HepG2 (cell line): ENCODE measurements around the gene PROKR1.

ENCODE experiments used
- MAFK ChIP-seq, 2 experiments: IDR thresholded peaks in 1 of 2; conservative IDR thresholded peaks in 1 of 2; 2 replicates each; pipeline ENCODE4 v1.6.1; 2011; ENCODE audit warnings: improper control_type of control experiment in 2 of 2, low read length in 2 of 2
- NFIB ChIP-seq: sonication (generic); formaldehyde crosslinking; IDR thresholded peaks from 2 replicates; pipeline ENCODE4 v1.9.0; 2021; ENCODE audit warnings: missing genetic modification reagents, mild to moderate bottlenecking, borderline replicate concordance
- POLR2A ChIP-seq, 2 experiments: IDR thresholded peaks; 2 replicates each; pipeline ENCODE4 v1.6.1; 2011; ENCODE audit warnings: low read depth in 2 of 2, low read length in 2 of 2, mild to moderate bottlenecking in 1 of 2, moderate library complexity in 1 of 2; ENCODE audit not compliant: insufficient read depth in 1 of 2
- SIN3B ChIP-seq: fragments of 150-350 bp; IDR thresholded peaks from 2 replicates; pipeline ENCODE4 v1.6.1; 2014; ENCODE audit warnings: low read length
- SYNCRIP ChIP-seq: fragments of 200-400 bp; formaldehyde crosslinking; IDR thresholded peaks from 2 replicates; pipeline ENCODE4 v1.6.1; 2018; ENCODE audit warnings: mild to moderate bottlenecking, low read depth, low read length; ENCODE audit not compliant: insufficient read depth
- THYN1 ChIP-seq: sonication (generic); formaldehyde crosslinking; IDR thresholded peaks from 2 replicates; pipeline ENCODE4 v1.8.1; 2023; ENCODE audit warnings: low read depth, mild to moderate bottlenecking, moderate library complexity, missing genetic modification reagents, borderline replicate concordance
- ZNF17 ChIP-seq: sonication (generic); formaldehyde crosslinking; IDR thresholded peaks from 2 replicates; pipeline ENCODE4 v1.5.0; 2020; ENCODE audit warnings: mild to moderate bottlenecking, missing genetic modification reagents
- TF ChIP-seq, protein P1 (sequence below): sonication (generic); formaldehyde crosslinking; IDR thresholded peaks from 2 replicates; pipeline ENCODE4 v1.4.0; 2020; ENCODE audit warnings: missing genetic modification reagents, mild to moderate bottlenecking, borderline replicate concordance
- TF ChIP-seq, protein P2 (sequence below): sonication (generic); formaldehyde crosslinking; IDR thresholded peaks from 2 replicates; pipeline ENCODE4 v1.8.0; 2022; ENCODE audit warnings: low read depth, missing genetic modification reagents
- TF ChIP-seq, protein P3 (sequence below): sonication (generic); formaldehyde crosslinking; IDR thresholded peaks from 2 replicates; pipeline ENCODE4 v1.5.0; 2020; ENCODE audit warnings: mild to moderate bottlenecking, missing genetic modification reagents, moderate library complexity
- TF ChIP-seq, protein P4 (sequence below): sonication (generic); formaldehyde crosslinking; IDR thresholded peaks from 2 replicates; pipeline ENCODE4 v1.5.0; 2020; ENCODE audit warnings: missing genetic modification reagents
- TF ChIP-seq, protein P5 (sequence below): sonication (generic); formaldehyde crosslinking; IDR thresholded peaks from 2 replicates; pipeline ENCODE4 v1.4.0; 2020; ENCODE audit warnings: missing genetic modification reagents

DNA sequence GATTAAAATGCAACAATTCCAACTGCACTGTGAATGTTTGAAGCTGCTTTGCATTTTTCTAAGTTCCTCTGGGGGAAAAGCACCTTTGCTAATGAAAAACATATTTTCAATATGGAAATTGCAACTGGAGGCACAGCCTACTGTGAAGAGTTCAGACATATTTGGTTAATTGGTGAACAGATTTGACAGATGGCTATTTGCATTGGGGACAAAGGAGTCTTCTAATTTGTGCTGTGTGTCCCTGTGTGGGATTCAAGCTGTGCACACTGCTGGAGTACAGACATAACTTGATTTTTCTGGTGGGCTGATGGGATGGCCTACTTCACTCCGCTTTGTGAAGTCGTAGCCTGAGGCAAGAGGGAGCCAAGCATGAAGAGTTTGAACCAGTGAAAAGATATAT is 50.6 kb downstream of the PROKR1 start:
- TF ChIP-seq SIN3B, result no peak
- TF ChIP-seq POLR2A (IDR thresholded peaks at IDR 0.05; ENCODE audit: insufficient read depth in 1 of 2, low read depth in 2 of 2, low read length in 2 of 2), result no peak
- TF ChIP-seq, protein P1, sequence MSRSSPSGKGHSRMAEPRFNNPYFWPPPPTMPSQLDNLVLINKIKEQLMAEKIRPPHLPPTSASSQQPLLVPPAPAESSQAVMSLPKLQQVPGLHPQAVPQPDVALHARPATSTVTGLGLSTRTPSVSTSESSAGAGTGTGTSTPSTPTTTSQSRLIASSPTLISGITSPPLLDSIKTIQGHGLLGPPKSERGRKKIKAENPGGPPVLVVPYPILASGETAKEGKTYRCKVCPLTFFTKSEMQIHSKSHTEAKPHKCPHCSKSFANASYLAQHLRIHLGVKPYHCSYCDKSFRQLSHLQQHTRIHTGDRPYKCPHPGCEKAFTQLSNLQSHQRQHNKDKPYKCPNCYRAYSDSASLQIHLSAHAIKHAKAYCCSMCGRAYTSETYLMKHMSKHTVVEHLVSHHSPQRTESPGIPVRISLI, result no peak
- TF ChIP-seq, protein P2, sequence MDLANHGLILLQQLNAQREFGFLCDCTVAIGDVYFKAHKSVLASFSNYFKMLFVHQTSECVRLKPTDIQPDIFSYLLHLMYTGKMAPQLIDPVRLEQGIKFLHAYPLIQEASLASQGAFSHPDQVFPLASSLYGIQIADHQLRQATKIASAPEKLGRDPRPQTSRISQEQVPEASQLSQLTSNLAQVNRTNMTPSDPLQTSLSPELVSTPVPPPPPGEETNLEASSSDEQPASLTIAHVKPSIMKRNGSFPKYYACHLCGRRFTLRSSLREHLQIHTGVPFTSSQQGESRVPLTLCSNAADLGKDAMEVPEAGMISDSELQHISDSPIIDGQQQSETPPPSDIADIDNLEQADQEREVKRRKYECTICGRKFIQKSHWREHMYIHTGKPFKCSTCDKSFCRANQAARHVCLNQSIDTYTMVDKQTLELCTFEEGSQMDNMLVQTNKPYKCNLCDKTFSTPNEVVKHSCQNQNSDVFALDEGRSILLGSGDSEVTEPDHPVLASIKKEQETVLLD (CRISPR knock-in tag), result no peak
- TF ChIP-seq, protein P3, sequence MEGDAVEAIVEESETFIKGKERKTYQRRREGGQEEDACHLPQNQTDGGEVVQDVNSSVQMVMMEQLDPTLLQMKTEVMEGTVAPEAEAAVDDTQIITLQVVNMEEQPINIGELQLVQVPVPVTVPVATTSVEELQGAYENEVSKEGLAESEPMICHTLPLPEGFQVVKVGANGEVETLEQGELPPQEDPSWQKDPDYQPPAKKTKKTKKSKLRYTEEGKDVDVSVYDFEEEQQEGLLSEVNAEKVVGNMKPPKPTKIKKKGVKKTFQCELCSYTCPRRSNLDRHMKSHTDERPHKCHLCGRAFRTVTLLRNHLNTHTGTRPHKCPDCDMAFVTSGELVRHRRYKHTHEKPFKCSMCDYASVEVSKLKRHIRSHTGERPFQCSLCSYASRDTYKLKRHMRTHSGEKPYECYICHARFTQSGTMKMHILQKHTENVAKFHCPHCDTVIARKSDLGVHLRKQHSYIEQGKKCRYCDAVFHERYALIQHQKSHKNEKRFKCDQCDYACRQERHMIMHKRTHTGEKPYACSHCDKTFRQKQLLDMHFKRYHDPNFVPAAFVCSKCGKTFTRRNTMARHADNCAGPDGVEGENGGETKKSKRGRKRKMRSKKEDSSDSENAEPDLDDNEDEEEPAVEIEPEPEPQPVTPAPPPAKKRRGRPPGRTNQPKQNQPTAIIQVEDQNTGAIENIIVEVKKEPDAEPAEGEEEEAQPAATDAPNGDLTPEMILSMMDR (CRISPR knock-in tag), result no peak
- TF ChIP-seq, protein P4, sequence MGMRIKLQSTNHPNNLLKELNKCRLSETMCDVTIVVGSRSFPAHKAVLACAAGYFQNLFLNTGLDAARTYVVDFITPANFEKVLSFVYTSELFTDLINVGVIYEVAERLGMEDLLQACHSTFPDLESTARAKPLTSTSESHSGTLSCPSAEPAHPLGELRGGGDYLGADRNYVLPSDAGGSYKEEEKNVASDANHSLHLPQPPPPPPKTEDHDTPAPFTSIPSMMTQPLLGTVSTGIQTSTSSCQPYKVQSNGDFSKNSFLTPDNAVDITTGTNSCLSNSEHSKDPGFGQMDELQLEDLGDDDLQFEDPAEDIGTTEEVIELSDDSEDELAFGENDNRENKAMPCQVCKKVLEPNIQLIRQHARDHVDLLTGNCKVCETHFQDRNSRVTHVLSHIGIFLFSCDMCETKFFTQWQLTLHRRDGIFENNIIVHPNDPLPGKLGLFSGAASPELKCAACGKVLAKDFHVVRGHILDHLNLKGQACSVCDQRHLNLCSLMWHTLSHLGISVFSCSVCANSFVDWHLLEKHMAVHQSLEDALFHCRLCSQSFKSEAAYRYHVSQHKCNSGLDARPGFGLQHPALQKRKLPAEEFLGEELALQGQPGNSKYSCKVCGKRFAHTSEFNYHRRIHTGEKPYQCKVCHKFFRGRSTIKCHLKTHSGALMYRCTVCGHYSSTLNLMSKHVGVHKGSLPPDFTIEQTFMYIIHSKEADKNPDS (CRISPR knock-in tag), result no peak
- TF ChIP-seq NFIB (CRISPR knock-in tag), result no peak
- TF ChIP-seq, protein P5, sequence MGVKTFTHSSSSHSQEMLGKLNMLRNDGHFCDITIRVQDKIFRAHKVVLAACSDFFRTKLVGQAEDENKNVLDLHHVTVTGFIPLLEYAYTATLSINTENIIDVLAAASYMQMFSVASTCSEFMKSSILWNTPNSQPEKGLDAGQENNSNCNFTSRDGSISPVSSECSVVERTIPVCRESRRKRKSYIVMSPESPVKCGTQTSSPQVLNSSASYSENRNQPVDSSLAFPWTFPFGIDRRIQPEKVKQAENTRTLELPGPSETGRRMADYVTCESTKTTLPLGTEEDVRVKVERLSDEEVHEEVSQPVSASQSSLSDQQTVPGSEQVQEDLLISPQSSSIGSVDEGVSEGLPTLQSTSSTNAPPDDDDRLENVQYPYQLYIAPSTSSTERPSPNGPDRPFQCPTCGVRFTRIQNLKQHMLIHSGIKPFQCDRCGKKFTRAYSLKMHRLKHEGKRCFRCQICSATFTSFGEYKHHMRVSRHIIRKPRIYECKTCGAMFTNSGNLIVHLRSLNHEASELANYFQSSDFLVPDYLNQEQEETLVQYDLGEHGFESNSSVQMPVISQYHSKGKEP, result no peak
- no peak for TF ChIP-seq SYNCRIP
- no peak for TF ChIP-seq ZNF17 (CRISPR knock-in tag)
- no peak for TF ChIP-seq THYN1 (CRISPR knock-in tag)
- no peak for TF ChIP-seq MAFK (conservative IDR thresholded peaks at IDR 0.05 in 1 of 2, IDR thresholded peaks at IDR 0.05 in 1 of 2; ENCODE audit: low read length in 2 of 2)
